Neural progenitor cell (in vitro differentiated cells): Measurements from ENCODE around the gene COPS9. TPM values are rescaled to one million over a fixed set of nuclear protein-coding genes. Genes with fewer than 3 reads are reported as not detected.

Source experiments
- DNase-seq: peaks from one replicate; pipeline ENCODE4 v3.0.0-alpha.2; 2016; ENCODE audit warnings: low spot score
- H2AFZ ChIP-seq: fragments of 200-600 bp; sonication (generic); replicated peaks from 2 replicates; pipeline ENCODE4 v1.6.1; 2016; ENCODE audit warnings: antibody characterized with exemption
- H3F3A ChIP-seq: fragments of 200-600 bp; sonication (generic); 2 replicates; pipeline ENCODE4 v1.6.1; 2016; ENCODE audit warnings: antibody characterized with exemption, low read depth
- H3K27ac ChIP-seq: fragments of 200-600 bp; sonication (generic); 2 replicates; pipeline ENCODE4 v1.5.1; 2016; ENCODE audit warnings: mild to moderate bottlenecking
- H3K27me3 ChIP-seq: fragments of 200-600 bp; sonication (generic); 2 replicates; pipeline ENCODE4 v1.6.1; 2016; ENCODE audit warnings: mild to moderate bottlenecking, moderate library complexity
- H3K36me3 ChIP-seq: fragments of 200-600 bp; sonication (generic); 2 replicates; pipeline ENCODE4 v1.5.1; 2016
- H3K4me1 ChIP-seq: fragments of 200-600 bp; sonication (generic); 2 replicates; pipeline ENCODE4 v1.6.1; 2016; ENCODE audit warnings: mixed run types
- H3K4me2 ChIP-seq: fragments of 200-600 bp; sonication (generic); 2 replicates; pipeline ENCODE4 v1.6.1; 2016
- H3K4me3 ChIP-seq: fragments of 200-600 bp; sonication (generic); 2 replicates; pipeline ENCODE4 v1.5.1; 2016
- H3K79me2 ChIP-seq: fragments of 200-600 bp; sonication (generic); 2 replicates; pipeline ENCODE4 v1.6.1; 2016; ENCODE audit warnings: low read depth
- H3K9ac ChIP-seq: fragments of 200-600 bp; sonication (generic); 2 replicates; pipeline ENCODE4 v1.6.1; 2016
- H3K9me3 ChIP-seq: fragments of 200-600 bp; sonication (generic); 2 replicates; pipeline ENCODE4 v1.5.1; 2016; ENCODE audit warnings: low read depth
- H4K20me1 ChIP-seq: fragments of 200-600 bp; sonication (generic); 2 replicates; pipeline ENCODE4 v1.6.1; 2016; ENCODE audit warnings: low read depth
- H3K27ac Mint-ChIP-seq: 3 replicates; pipeline ENCODE4 v1.8.0; 2021; ENCODE audit warnings: mixed read lengths
- H3K27me3 Mint-ChIP-seq: 2 replicates; pipeline ENCODE4 v1.8.0; 2022; ENCODE audit warnings: low read depth, mild to moderate bottlenecking, inconsistent platforms, moderate library complexity, mixed read lengths; ENCODE audit not compliant: insufficient read depth
- H3K36me3 Mint-ChIP-seq: 3 replicates; pipeline ENCODE4 v1.8.0; 2021; ENCODE audit warnings: mixed read lengths
- H3K4me1 Mint-ChIP-seq: 3 replicates; pipeline ENCODE4 v1.8.0; 2021; ENCODE audit warnings: mixed read lengths
- H3K4me3 Mint-ChIP-seq: 3 replicates; pipeline ENCODE4 v1.8.0; 2021; ENCODE audit warnings: mild to moderate bottlenecking, moderate library complexity, mixed read lengths
- H3K9me3 Mint-ChIP-seq: 3 replicates; pipeline ENCODE4 v1.8.0; 2020; ENCODE audit warnings: mixed read lengths
- EZH2 ChIP-seq: fragments of 200-600 bp; sonication (generic); IDR thresholded peaks from 2 replicates; pipeline ENCODE4 v1.6.1; 2017; ENCODE audit warnings: antibody characterized with exemption, mild to moderate bottlenecking, moderate library complexity
- EZH2phosphoT487 ChIP-seq: fragments of 200-600 bp; sonication (generic); IDR thresholded peaks from 2 replicates; pipeline ENCODE4 v1.6.1; 2017; ENCODE audit warnings: antibody characterized with exemption
- total RNA-seq: library from RNA; depleted of rRNA; stranded (reverse); fragments of >200 nt; gene quantifications from 2 replicates; pipeline ENCODE4 v1.2.3, GENCODE V29; 2015; ENCODE audit warnings: low replicate concordance
- TF ChIP-seq, protein P1 (sequence below): fragments of 200-600 bp; sonication (generic); IDR thresholded peaks from 2 replicates; pipeline ENCODE4 v1.5.1; 2017; ENCODE audit warnings: antibody characterized with exemption, mild to moderate bottlenecking

Gene COPS9
- total RNA-seq, 1 donor from 2014 or later: 83.9 TPM

DNA sequence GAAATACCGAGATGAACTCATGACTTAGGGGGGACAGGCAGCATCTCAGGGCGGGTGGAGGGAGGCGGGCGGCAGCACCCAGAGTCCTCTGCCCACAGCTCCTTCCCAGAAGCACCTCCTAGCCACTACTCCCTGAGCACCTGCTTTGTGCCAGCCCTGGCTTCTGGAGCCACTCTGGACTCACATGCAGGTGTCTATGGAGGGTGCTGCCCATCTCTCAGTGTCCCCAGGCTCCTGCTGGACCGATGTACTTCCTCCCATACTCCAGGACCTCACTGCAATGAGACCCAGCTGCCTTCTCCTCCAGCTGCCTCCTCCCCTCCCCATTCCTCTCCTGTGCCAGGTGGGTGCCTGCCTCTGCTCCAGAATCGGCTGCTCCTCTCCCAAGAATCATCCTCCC lies 26.4 kb upstream of the COPS9 start:
- no peaks in the 10 kb centered on the region for H3K36me3 ChIP-seq
- no peaks in the 10 kb centered on the region for H3K9me3 ChIP-seq
- Mint-ChIP-seq H3K36me3 (no peaks in the 10 kb centered on the region), H3K27me3 (peaks cover 17% of the 10 kb centered on the region), H3K4me3 (no peak overlapping the region), H3K4me1 (no peaks in the 10 kb centered on the region), H3K9me3 (no peaks in the 10 kb centered on the region), H3K27ac (no peak overlapping the region)
- no peak overlapping the region for H3K4me2 ChIP-seq
- DNase-seq: no peak
- H3F3A ChIP-seq: peaks cover 9% of the 10 kb centered on the region
- H3K27ac ChIP-seq: no peak overlapping the region
- H4K20me1 ChIP-seq: no peaks in the 10 kb centered on the region
- no peak overlapping the region for H3K9ac ChIP-seq
- TF ChIP-seq EZH2phosphoT487: no peak
- TF ChIP-seq EZH2: no peak
- TF ChIP-seq, protein P1, sequence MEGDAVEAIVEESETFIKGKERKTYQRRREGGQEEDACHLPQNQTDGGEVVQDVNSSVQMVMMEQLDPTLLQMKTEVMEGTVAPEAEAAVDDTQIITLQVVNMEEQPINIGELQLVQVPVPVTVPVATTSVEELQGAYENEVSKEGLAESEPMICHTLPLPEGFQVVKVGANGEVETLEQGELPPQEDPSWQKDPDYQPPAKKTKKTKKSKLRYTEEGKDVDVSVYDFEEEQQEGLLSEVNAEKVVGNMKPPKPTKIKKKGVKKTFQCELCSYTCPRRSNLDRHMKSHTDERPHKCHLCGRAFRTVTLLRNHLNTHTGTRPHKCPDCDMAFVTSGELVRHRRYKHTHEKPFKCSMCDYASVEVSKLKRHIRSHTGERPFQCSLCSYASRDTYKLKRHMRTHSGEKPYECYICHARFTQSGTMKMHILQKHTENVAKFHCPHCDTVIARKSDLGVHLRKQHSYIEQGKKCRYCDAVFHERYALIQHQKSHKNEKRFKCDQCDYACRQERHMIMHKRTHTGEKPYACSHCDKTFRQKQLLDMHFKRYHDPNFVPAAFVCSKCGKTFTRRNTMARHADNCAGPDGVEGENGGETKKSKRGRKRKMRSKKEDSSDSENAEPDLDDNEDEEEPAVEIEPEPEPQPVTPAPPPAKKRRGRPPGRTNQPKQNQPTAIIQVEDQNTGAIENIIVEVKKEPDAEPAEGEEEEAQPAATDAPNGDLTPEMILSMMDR: no peak
- H3K79me2 ChIP-seq: no peaks in the 10 kb centered on the region
- H3K4me3 ChIP-seq: no peak overlapping the region
- H3K27me3 ChIP-seq: no peaks in the 10 kb centered on the region
- H3K4me1 ChIP-seq: no peaks in the 10 kb centered on the region
- H2AFZ ChIP-seq: no peak overlapping the region

DNA sequence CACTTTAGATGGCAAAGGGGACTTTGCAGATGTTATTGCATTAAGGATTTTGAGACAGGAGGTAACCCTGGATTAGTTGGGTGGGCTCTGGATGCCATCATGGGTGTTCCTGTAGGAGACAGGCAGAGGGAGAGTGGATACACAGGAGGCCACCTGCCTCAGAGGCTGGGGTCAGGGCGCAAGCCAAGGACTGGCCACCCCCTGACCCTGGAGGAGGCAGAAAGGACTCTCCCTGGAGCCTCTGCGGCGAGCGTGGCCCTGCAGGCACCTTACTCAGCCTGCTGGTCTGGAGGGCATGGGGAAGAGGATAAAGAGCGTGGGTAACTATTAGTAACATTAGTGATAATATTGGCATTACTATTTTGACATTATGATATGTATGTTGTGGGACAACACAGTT lies 25.9 kb upstream of the COPS9 start:
- Histone ChIP-seq H3F3A (peaks cover 9% of the 10 kb centered on the region), H3K9ac (no peak overlapping the region), H3K79me2 (no peaks in the 10 kb centered on the region), H3K9me3 (no peaks in the 10 kb centered on the region), H4K20me1 (no peaks in the 10 kb centered on the region), H3K36me3 (no peaks in the 10 kb centered on the region), H3K4me1 (no peaks in the 10 kb centered on the region), H3K4me2 (no peak overlapping the region), H3K4me3 (no peak overlapping the region), H3K27me3 (no peaks in the 10 kb centered on the region), H3K27ac (no peak overlapping the region), H2AFZ (no peak overlapping the region)
- no peak overlapping the region for H3K27ac Mint-ChIP-seq
- TF ChIP-seq, protein P1: no peak
- no peak for TF ChIP-seq EZH2phosphoT487
- no peak for TF ChIP-seq EZH2
- H3K9me3 Mint-ChIP-seq: no peaks in the 10 kb centered on the region
- H3K36me3 Mint-ChIP-seq: no peaks in the 10 kb centered on the region
- no peak overlapping the region for H3K4me3 Mint-ChIP-seq
- no peak for DNase-seq
- H3K4me1 Mint-ChIP-seq: no peaks in the 10 kb centered on the region
- H3K27me3 Mint-ChIP-seq: peaks cover 17% of the 10 kb centered on the region

DNA sequence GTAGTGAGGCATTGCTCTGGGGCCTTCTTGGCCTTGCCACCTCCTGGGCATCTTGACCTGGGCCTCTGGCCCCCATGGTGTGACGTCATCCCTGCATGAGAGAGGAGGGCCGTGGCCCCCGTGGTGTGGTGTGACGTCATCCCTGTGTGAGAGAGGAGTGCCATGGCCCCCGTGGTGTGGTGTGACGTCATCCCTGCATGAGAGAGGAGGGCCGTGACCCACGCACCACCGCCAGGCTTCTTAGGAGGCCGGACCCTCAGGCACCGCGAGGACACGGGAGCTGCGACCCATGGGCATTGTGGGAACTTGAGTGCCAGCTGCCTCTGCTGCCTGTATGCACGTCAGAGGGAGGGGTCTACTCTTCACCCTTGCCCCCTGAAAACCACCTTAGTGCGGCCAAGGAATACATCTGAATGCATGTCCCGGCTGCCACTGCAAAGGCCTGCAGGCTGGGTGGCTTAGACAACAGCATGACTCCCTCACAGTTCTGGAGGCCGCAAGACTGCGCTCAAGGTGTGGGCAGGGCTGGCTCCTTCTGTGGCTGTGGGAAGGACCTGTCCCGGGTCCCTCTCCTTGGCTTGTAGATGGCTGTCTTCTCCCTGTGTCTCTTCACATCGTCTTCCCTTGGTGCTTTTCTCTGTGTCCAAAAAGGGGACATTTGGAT lies 25.1 kb upstream of the COPS9 start:
- no peaks in the 10 kb centered on the region for H3K79me2 ChIP-seq
- no peak overlapping the region for H3K9ac ChIP-seq
- no peak overlapping the region for H3K4me3 ChIP-seq
- no peak for TF ChIP-seq EZH2phosphoT487
- TF ChIP-seq, protein P1: no peak
- TF ChIP-seq EZH2: no peak
- Mint-ChIP-seq H3K27me3 (peaks cover 17% of the 10 kb centered on the region), H3K27ac (no peak overlapping the region), H3K4me1 (peaks cover 5% of the 10 kb centered on the region), H3K9me3 (no peaks in the 10 kb centered on the region), H3K36me3 (no peaks in the 10 kb centered on the region), H3K4me3 (no peak overlapping the region)
- no peak overlapping the region for H3K4me2 ChIP-seq
- H3K4me1 ChIP-seq: peaks cover 4% of the 10 kb centered on the region
- no peaks in the 10 kb centered on the region for H3K9me3 ChIP-seq
- peaks cover 9% of the 10 kb centered on the region for H3F3A ChIP-seq
- no peak overlapping the region for H2AFZ ChIP-seq
- H4K20me1 ChIP-seq: no peaks in the 10 kb centered on the region
- no peak overlapping the region for H3K27ac ChIP-seq
- no peak for DNase-seq
- H3K36me3 ChIP-seq: no peaks in the 10 kb centered on the region
- H3K27me3 ChIP-seq: no peaks in the 10 kb centered on the region
